Ectodermal cell (in vitro differentiated cells): ENCODE measurements around the gene RETNLB.

Experiments
- H3K27ac ChIP-seq: 2 replicates; pipeline ENCODE4 v1.7.0; 2013; ENCODE audit warnings: mild to moderate bottlenecking, low read depth, low read length; ENCODE audit not compliant: insufficient read depth, poor library complexity, severe bottlenecking
- H3K27me3 ChIP-seq: 2 replicates; pipeline ENCODE4 v1.7.0; 2013; ENCODE audit warnings: mild to moderate bottlenecking, low read length; ENCODE audit not compliant: insufficient read depth, control insufficient read depth, poor library complexity, severe bottlenecking
- H3K36me3 ChIP-seq: one replicate; pipeline ENCODE4 v1.7.0; 2013; ENCODE audit warnings: low read length; ENCODE audit not compliant: control insufficient read depth, insufficient read depth
- H3K4me1 ChIP-seq: one replicate; pipeline ENCODE4 v1.7.0; 2013; ENCODE audit warnings: low read length; ENCODE audit not compliant: control insufficient read depth, insufficient read depth
- H3K4me3 ChIP-seq: 2 replicates; pipeline ENCODE4 v1.7.0; 2013; ENCODE audit warnings: low read depth, low read length, control low read depth; ENCODE audit not compliant: insufficient read depth
- H3K9me3 ChIP-seq: 2 replicates; pipeline ENCODE4 v1.7.0; 2013; ENCODE audit warnings: mild to moderate bottlenecking, low read length, moderate library complexity; ENCODE audit not compliant: control insufficient read depth
- WGBS, 2 experiments: methylation state at CpG; one replicate each; pipeline ENCODE4 v1.1.7; 2013; ENCODE audit warnings: missing lambda C conversion rate in 2 of 2; 5-methylcytosine and 5-hydroxymethylcytosine counted together

Gene RETNLB

GRCh38 chr3:108744762-108745161, 12.4 kb downstream of the RETNLB start:
- Histone ChIP-seq H3K27me3 (no peaks in the 10 kb centered on the region), H3K36me3 (no peaks in the 10 kb centered on the region), H3K27ac (no peak overlapping the region), H3K4me3 (no peak overlapping the region), H3K9me3 (no peaks in the 10 kb centered on the region), H3K4me1 (no peaks in the 10 kb centered on the region)
- 94 to 98% methylated on average over 5 of the region's 5 CpGs for WGBS, 2 experiments

GRCh38 chr3:108742929-108743328, 14.3 kb downstream of the RETNLB start:
- Histone ChIP-seq H3K27ac (no peak overlapping the region), H3K4me3 (no peak overlapping the region), H3K27me3 (no peaks in the 10 kb centered on the region), H3K36me3 (no peaks in the 10 kb centered on the region), H3K9me3 (no peaks in the 10 kb centered on the region), H3K4me1 (no peaks in the 10 kb centered on the region)
- 92 to 97% methylated on average over 1 of the region's 1 CpG for WGBS, 2 experiments

GRCh38 chr3:108736821-108737220, 20.4 kb downstream of the RETNLB start:
- Histone ChIP-seq H3K27me3 (no peaks in the 10 kb centered on the region), H3K4me3 (no peak overlapping the region), H3K4me1 (no peaks in the 10 kb centered on the region), H3K36me3 (no peaks in the 10 kb centered on the region), H3K27ac (no peak overlapping the region), H3K9me3 (no peaks in the 10 kb centered on the region)
- WGBS, 2 experiments, result 87 to 92% methylated on average over 6 of the region's 6 CpGs

- 100% methylated on average over 1 of the region's 1 CpG; no CpG with 5 or more reads in 1 of the 2 experiments for WGBS, 2 experiments
- H3K27ac ChIP-seq, result no peak overlapping the region
- H3K4me3 ChIP-seq, result no peak overlapping the region
- H3K9me3 ChIP-seq, result no peaks in the 10 kb centered on the region
- no peaks in the 10 kb centered on the region for H3K36me3 ChIP-seq
- H3K4me1 ChIP-seq, result no peaks in the 10 kb centered on the region
- H3K27me3 ChIP-seq, result no peaks in the 10 kb centered on the region
Observed at GRCh38 chr3:108728934-108729333, 28.3 kb downstream of the RETNLB start.

- no peaks in the 10 kb centered on the region for H3K9me3 ChIP-seq
- no peaks in the 10 kb centered on the region for H3K36me3 ChIP-seq
- no peak overlapping the region for H3K27ac ChIP-seq
- H3K4me3 ChIP-seq, result no peak overlapping the region
- H3K27me3 ChIP-seq, result no peaks in the 10 kb centered on the region
- no peaks in the 10 kb centered on the region for H3K4me1 ChIP-seq
Observed at GRCh38 chr3:108728105-108728504, 29.1 kb downstream of the RETNLB start.

GRCh38 chr3:108724101-108724500, 33.1 kb downstream of the RETNLB start:
- Histone ChIP-seq H3K9me3 (no peaks in the 10 kb centered on the region), H3K4me3 (no peak overlapping the region), H3K4me1 (no peaks in the 10 kb centered on the region), H3K36me3 (no peaks in the 10 kb centered on the region), H3K27ac (no peak overlapping the region), H3K27me3 (no peaks in the 10 kb centered on the region)
- WGBS, 2 experiments, result 94 to 96% methylated on average over 4 of the region's 4 CpGs

GRCh38 chr3:108722724-108723123, 34.5 kb downstream of the RETNLB start:
- Histone ChIP-seq H3K9me3 (no peaks in the 10 kb centered on the region), H3K4me3 (no peak overlapping the region), H3K36me3 (no peaks in the 10 kb centered on the region), H3K4me1 (no peaks in the 10 kb centered on the region), H3K27me3 (no peaks in the 10 kb centered on the region), H3K27ac (no peak overlapping the region)
- 90 to 95% methylated on average over 1 of the region's 1 CpG for WGBS, 2 experiments

GRCh38 chr3:108719178-108719806, 37.9 kb downstream of the RETNLB start:
- Histone ChIP-seq H3K27me3 (no peaks in the 10 kb centered on the region), H3K9me3 (no peaks in the 10 kb centered on the region), H3K4me1 (no peaks in the 10 kb centered on the region), H3K36me3 (no peaks in the 10 kb centered on the region), H3K27ac (no peak overlapping the region), H3K4me3 (no peak overlapping the region)
- 89 to 90% methylated on average over 2 of the region's 2 CpGs for WGBS, 2 experiments

- Histone ChIP-seq H3K36me3 (no peaks in the 10 kb centered on the region), H3K4me3 (no peak overlapping the region), H3K27ac (no peak overlapping the region), H3K4me1 (no peaks in the 10 kb centered on the region), H3K27me3 (no peaks in the 10 kb centered on the region), H3K9me3 (no peaks in the 10 kb centered on the region)
- WGBS, 2 experiments, result 92 to 95% methylated on average over 2 of the region's 2 CpGs
Observed at GRCh38 chr3:108718454-108718853, 38.8 kb downstream of the RETNLB start.

- 95 to 97% methylated on average over 3 of the region's 3 CpGs for WGBS, 2 experiments
- Histone ChIP-seq H3K4me3 (no peak overlapping the region), H3K4me1 (no peaks in the 10 kb centered on the region), H3K9me3 (no peaks in the 10 kb centered on the region), H3K27ac (no peak overlapping the region), H3K27me3 (no peaks in the 10 kb centered on the region), H3K36me3 (no peaks in the 10 kb centered on the region)
Observed at GRCh38 chr3:108713816-108714215, 43.4 kb downstream of the RETNLB start.

GRCh38 chr3:108713009-108713516, 44.1 kb downstream of the RETNLB start:
- Histone ChIP-seq H3K27me3 (no peaks in the 10 kb centered on the region), H3K9me3 (no peaks in the 10 kb centered on the region), H3K27ac (no peak overlapping the region), H3K4me3 (no peak overlapping the region), H3K4me1 (no peaks in the 10 kb centered on the region), H3K36me3 (no peaks in the 10 kb centered on the region)
- 92 to 94% methylated on average over 5 of the region's 5 CpGs for WGBS, 2 experiments
